HG02623 (cell line): ENCODE results near the gene PET100.

Experiments
- ATAC-seq: cut with Tn5 transposase; IDR thresholded peaks from one replicate; pipeline ENCODE4 v1.9.1; 2021; ENCODE audit warnings: moderate library complexity; ENCODE audit not compliant: unreplicated experiment

The PET100 gene

GRCh38 chr19:7677669-7678311, 48.2 kb downstream of the PET100 start:
- no peak for ATAC-seq

GRCh38 chr19:7678971-7679751, 49.6 kb downstream of the PET100 start:
- ATAC-seq, result no peak

- no peak for ATAC-seq
Observed at GRCh38 chr19:7679771-7680605, 50.4 kb downstream of the PET100 start.

GRCh38 chr19:7680606-7681339, 51.2 kb downstream of the PET100 start, which contains the start of gene TRAPPC5:
Gene TRAPPC5 (plus strand): TSS chr19:7680833. CDS start chr19:7682254, 1,421 bp downstream.
- ATAC-seq, result peak; percentile 49
